Measurements from ENCODE around the gene COL2A1.

- TF ChIP-seq, protein P1, sequence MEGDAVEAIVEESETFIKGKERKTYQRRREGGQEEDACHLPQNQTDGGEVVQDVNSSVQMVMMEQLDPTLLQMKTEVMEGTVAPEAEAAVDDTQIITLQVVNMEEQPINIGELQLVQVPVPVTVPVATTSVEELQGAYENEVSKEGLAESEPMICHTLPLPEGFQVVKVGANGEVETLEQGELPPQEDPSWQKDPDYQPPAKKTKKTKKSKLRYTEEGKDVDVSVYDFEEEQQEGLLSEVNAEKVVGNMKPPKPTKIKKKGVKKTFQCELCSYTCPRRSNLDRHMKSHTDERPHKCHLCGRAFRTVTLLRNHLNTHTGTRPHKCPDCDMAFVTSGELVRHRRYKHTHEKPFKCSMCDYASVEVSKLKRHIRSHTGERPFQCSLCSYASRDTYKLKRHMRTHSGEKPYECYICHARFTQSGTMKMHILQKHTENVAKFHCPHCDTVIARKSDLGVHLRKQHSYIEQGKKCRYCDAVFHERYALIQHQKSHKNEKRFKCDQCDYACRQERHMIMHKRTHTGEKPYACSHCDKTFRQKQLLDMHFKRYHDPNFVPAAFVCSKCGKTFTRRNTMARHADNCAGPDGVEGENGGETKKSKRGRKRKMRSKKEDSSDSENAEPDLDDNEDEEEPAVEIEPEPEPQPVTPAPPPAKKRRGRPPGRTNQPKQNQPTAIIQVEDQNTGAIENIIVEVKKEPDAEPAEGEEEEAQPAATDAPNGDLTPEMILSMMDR (IDR thresholded peaks at IDR 0.05): no peak
- no peak for TF ChIP-seq POLR2A (IDR thresholded peaks at IDR 0.05)
Observed at GRCh38 chr12:47955059-47955458, 49.2 kb downstream of the COL2A1 start.
